ENCODE results near the gene L3MBTL4.

GRCh38 chr18:6202861-6203260, 211.8 kb downstream of the L3MBTL4 start:
- no peak for TF ChIP-seq GATA2 (IDR thresholded peaks at IDR 0.05; ENCODE audit: low read depth, low read length)
- TF ChIP-seq GATA3 (IDR thresholded peaks at IDR 0.05; ENCODE audit: low read depth, low read length) = no peak
